Activated naive CD4-positive, alpha-beta T cell treated with Interleukin-2 at 50 U/mL for 16 hours (primary cell): ENCODE results near the gene WHRN.

Source experiments
- DNase-seq: peaks from one replicate; pipeline ENCODE4 v3.0.0-alpha.2; 2020

The WHRN gene

GRCh38 chr9:114395768-114396167 lies 109.5 kb downstream of the WHRN start:
- no peak for DNase-seq

- no peak for DNase-seq
These were observed 110.0 kb downstream of the WHRN start for GRCh38 chr9:114395334-114395617.

- no peak for DNase-seq
These were observed 110.5 kb downstream of the WHRN start for GRCh38 chr9:114394523-114395333.

- DNase-seq: no peak
These were observed 112.5 kb downstream of the WHRN start for GRCh38 chr9:114392749-114393112.

- no peak for DNase-seq
These were observed 114.3 kb downstream of the WHRN start for GRCh38 chr9:114390952-114391351.

GRCh38 chr9:114389612-114390368 lies 115.5 kb downstream of the WHRN start:
- DNase-seq: no peak

GRCh38 chr9:114388764-114389375 lies 116.4 kb downstream of the WHRN start:
- DNase-seq: no peak

- DNase-seq: no peak
These were observed 117.0 kb downstream of the WHRN start for GRCh38 chr9:114388357-114388682.

- DNase-seq: peak; percentile 87
These were observed 117.5 kb downstream of the WHRN start, which contains the start of gene AKNA for GRCh38 chr9:114387680-114388356. Gene AKNA (minus strand): TSS chr9:114387982. CDS start chr9:114381333, 6,649 bp downstream.

- no peak for DNase-seq
These were observed 118.2 kb downstream of the WHRN start for GRCh38 chr9:114386886-114387679.

GRCh38 chr9:114386361-114386885 lies 118.8 kb downstream of the WHRN start:
- DNase-seq: no peak

GRCh38 chr9:114385397-114386181 lies 119.7 kb downstream of the WHRN start:
- DNase-seq: peak; percentile 89

GRCh38 chr9:114384836-114385396 lies 120.4 kb downstream of the WHRN start:
- no peak for DNase-seq

GRCh38 chr9:114384341-114384740 lies 120.9 kb downstream of the WHRN start:
- DNase-seq: no peak

- DNase-seq: no peak
These were observed 121.6 kb downstream of the WHRN start for GRCh38 chr9:114383521-114384231.

GRCh38 chr9:114382699-114383520 lies 122.4 kb downstream of the WHRN start:
- DNase-seq: peak; percentile 79

GRCh38 chr9:114378883-114379282 lies 126.4 kb downstream of the WHRN start:
- DNase-seq: no peak

GRCh38 chr9:114378016-114378415 lies 127.3 kb downstream of the WHRN start:
- DNase-seq: no peak

GRCh38 chr9:114376586-114377445 lies 128.5 kb downstream of the WHRN start:
- no peak for DNase-seq
